RPMI7951 (cell line): Measurements from ENCODE around the gene LCN15. TPM values are rescaled to one million over a fixed set of nuclear protein-coding genes. Genes with fewer than 3 reads are reported as not detected.
"Not testable (repeated sequence)": the region's sequence is repeated elsewhere in the genome, so short reads cannot be mapped to it uniquely, and the experiment has no call there.

Experiments used
- DNase-seq: peaks from one replicate; pipeline ENCODE4 v3.0.0-alpha.2; 2012; ENCODE audit warnings: low read depth
- total RNA-seq: library from RNA; depleted of rRNA; stranded (reverse); fragments of >200 nt; shearing (Covaris generic); gene quantifications from 2 replicates; pipeline ENCODE4 v1.2.3, GENCODE V29; 2014

LCN15 gene
- total RNA-seq, 1 experiment from 2014 or later: not detected

DNA sequence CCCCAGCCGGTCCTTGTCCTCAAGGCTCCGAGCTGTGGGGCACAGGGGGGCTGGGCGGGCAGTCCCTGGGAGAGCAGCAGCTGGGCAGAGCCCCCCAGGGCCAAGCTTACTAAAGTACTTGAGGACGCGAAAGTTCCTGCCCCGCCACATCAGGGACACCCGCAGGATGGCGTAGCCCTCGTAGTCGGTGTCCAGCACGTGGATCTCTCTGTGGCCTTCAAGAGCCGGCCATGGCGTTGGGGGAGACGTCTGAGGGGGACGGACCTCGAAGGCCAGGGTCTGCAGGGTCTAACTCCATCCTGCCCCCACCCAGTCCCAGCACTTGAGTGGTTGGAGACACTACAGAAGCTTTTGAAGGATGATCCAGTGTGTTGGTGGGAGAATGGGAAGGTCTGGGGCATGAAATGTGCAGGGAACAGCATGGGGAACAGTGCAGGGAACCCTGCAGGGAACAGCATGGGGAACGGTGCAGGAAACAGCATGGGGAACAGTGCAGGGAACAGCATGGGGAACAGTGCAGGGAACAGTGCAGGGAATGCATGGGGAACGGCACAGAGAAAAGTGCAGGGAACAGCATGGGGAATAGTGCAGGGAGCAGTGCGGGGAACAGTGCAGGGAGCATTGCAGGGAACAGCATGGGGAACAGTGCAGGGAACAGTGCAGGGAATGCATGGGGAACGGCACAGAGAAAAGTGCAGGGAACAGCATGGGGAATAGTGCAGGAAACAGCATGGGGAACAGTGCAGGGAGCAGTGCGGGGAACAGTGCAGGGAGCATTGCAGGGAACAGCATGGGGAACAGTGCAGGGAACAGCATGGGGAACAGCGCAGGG, 8.8 kb downstream of the LCN15 start:
- not testable (repeated sequence) for DNase-seq

DNA sequence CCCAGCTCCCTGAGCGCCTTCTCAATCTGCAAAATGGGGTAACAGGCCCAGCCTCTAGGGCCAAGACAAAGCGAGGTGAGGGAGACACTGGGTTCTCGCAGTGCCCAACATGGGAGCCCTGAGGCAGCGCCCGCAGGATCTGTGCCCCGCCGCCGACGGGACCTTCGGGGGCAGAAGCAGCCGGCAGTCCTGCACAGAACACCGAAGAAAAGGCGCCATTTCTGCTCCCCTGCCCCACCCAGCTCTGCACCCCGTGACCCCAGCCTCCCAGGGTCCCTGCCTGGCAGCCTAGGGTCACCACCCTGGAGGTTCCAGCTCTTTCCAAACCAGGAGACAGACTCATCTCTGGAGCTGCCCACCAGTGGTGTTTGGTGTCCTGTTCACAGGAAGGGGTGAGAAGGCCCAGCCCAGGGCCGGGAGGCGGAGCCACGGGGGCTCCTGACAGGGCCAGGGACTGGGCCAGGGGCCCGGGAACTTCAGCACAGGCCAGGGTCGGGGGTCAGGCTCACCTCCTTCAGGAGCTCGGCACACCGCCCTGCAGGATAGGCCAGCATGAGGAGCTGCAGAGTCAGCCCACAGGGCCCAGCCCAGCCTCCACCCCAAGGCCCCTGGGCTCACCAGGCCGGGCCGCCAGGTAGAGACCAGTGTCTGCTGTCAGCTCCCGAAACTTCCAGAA, 9.6 kb downstream of the LCN15 start:
- DNase-seq: no peak

DNA sequence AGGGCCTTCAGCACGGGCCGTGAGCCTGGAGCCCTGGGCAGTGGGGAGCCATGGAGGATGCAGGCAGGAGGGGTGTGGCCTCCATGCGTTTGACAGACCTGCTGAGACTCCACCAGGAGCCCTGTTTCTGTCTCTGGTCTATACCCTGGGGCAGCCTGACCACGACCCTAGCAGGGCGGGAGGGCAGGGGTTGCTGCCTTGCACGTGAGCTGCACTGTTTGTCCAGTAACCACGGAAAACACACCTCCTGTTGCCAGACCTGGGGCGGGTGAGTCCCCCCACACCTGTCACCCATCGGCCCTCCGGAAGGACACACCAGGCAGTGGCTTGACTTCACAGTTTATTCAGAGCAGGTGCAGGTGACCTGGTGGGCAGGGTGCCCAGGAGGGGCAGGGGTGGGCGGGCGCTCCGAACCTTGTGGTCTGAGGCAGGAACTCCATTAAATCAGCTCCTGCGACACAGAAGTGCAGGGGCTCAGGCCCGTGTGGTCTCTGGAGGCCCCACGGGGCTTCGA, 10.2 kb downstream of the LCN15 start:
- DNase-seq: no peak

DNA sequence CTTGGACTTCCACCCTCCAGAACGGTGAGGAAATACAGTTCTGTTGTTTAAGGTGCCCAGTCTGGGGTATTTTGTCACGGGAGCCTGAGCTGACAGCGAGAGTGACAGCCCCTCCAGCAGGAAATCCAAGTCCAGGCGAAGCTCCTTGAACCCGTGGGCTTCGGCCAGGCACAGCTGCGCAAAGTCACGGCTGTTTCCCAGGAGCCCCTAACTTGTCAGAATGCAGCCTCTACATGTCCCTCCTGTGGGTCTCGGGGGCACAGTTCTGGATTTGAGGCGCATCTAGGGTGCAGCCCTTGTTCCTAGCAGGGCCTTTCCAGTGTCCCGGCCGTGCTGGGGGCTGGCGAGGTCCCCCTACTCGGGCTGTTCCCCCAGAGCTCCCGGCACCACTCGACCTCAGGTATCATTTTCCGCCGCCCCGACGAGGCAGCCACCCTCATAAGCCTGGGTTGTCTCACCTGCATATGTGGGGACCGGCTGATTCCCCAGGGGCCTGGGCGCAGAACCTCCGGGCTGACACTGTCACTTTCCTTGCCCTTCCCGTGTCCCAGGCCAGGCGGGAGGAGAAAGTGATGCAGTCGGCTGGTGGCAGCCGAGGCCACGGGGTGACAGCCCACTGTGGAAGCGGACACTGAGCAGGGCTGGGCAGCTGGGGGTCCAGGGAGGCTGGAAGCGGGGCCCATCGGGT, 10.8 kb downstream of the LCN15 start:
- no peak for DNase-seq

DNA sequence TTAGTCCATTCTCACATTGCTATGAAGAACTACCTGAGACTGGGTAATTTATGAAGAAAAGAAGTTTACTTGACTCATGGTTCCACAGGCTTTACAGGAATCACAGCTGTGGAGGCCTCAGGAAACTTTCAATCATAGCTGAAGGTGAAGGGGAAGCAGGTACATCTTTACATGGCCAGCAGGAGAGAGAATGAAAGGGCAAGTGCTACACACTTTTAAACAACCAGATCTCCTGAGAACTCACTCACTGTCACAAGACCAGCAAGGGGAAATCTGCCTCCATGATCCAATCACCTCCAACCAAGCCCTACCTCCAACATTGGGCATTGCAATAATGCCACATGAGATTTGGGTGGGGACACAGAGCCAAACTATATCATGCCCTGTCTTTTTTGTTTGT, 12.5 kb downstream of the LCN15 start:
- no peak for DNase-seq

DNA sequence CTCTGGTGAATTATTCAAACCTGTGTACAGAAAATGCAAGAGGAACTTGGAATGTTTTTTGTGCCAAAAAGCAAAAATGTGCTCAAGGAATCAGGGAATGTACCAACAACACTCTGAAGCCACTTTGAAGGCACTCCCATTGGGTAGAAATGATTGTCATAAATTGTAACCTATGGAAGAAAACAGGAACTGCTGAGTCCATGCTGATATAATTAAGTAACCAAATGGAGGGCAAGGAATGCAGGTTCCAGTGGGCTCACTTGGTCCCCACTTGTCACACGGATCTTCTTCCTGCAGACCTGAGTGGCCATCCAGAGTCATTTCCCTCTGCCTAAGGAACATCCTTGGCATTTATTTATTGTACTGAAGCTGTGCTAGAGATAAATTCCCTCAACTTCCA, 13.1 kb downstream of the LCN15 start:
- no peak for DNase-seq

DNA sequence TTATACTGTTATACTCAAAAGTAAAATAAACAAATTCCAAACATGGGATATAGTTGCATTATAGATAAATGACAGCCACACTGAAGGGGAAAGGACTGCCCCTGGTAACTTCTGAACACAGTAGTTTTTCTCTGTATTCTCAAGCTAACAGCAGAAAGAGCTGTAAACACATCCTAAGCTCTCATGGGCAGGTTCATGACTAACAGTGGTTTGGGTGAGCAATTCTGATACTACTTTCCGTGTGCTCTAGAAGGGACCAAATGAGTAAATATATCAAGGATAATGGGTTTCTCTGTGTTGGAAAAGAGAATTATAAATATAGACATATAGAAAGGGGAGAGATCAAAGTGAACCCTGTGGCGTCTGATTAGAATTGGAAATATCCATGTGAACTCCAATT, 13.8 kb downstream of the LCN15 start:
- no peak for DNase-seq

DNA sequence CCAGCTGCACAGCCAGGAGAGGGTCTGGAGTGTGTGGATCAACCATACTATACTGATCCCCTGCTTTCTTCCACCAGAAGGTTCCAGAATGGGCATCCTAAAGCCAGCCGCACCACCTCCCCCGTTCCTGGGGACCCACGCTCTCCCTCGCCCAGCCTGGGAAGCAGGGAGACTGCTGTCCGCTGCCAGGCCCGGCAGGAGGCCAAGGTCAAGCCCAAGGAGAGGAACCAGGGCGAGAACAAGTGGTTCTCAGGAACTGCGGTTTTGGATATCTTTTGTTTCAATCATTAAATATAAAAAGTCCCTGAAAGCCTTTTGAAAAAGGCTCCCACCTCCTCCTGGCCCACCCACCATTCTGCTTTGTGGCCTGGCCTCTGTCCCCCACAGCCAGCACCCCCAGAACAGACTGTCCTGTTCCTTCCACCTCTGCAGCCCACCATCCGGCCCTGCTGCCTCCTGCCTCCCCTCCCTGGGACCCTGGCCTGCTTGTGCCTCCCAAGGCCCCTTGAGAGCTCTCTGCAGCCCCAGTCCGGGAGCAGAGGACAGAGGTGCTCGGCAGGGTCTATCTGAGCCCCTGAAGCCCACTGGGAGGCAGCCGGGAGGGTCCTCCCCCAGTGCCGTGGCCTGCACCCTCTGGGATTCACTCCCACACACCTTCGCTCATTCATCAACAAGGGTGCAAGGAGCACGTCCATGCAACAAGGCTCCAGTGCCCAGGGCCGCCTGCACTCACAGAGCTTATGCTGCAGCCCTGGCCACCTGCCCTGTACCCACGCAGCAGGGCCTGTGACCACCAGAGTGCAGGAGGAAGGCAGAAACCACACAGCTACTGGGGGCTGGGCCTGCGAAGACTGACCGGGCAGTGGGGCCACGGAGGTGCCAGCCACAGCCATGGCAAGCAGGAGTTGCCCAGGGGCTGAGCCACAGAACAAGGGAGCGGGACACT, 15.4 kb downstream of the LCN15 start:
- no peak for DNase-seq

DNA sequence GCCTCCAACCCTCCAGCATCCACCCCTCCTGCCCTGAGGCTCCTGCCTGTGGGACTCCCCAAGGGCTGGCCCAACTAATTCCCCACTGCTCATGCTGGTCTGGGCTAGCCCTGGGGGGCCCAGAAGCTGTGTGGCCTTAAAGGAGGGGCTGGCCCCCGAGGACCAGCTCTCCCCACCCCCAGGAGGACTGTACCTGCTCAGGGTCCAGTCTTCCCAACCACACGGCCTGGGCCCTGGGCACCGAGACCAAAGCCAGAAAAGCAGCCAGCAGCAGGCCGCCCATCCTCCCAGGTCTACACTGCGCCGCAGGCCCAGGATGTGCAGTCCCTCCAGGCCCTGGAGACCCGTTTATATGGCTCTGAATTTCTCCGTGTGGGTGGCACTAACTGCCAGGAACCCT, 16.1 kb downstream of the LCN15 start, which contains the start of gene LCN6:
TSS of gene LCN6 (minus strand) at position 325 of the 400 bp plus-strand sequence. CDS start at position 283, 42 bp downstream.
- no peak for DNase-seq

DNA sequence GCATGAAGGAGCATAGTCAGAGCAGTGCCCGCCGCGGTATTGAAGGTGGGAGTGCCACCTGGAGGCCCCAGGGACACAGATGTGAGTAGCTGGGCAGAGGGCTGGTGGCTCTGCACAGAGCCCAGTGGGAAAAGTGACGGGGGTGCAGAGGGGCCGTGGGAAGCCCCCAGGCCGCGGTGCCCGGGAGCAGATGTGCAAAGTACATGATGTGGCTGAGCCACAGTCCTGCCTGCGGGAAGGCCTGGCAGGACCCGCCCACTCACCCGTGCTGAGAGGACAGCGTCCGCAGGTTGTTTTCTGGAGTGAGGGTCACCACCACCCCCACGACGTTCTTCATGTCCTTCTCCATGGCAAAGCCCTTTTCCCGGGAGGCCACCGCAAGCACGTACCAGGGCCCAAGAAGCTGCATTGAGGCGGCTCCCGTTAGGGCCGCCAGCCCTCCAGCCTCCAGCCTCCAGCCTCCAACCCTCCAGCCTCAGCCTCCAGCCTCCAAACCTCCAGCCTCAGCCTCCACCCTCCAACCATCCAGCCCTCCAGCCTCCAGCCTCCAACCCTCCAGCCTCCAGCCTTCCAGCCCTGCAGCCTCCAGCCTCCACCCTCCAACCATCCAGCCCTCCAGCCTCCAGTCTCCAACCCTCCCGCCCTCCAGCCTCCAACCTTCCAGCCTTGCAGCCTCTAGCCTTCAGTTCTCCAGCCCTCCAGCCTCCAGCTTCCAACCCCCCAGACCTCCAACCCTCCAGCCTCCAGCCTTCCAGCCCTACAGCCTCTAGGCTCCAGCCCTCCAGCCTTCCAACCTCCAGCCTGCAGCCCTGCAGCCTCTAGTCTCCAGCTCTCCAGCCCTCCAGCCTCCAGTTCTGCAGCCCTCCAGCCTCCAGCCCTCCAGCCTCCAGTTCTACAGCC, 16.9 kb downstream of the LCN15 start:
- DNase-seq: no peak

DNA sequence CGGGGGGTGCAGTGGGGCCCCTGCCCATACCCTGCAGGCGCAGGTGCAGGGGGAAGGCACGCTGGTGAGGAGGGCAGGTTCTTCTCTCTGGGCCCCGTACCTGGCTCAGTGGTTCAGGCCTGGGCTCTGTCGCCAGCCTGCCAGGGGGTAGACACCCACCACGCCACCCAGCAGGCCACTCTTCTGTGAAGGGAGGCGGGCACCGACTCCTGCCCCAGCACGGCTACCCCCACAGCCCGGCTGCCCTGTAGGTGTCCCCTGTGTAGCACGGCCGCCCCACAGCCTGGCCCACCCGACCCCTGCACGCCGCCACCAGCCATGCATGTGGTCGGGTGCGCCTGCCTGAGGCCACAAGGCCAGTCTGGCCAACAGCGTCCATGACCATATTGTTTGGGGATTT, 17.7 kb downstream of the LCN15 start:
- DNase-seq: no peak

DNA sequence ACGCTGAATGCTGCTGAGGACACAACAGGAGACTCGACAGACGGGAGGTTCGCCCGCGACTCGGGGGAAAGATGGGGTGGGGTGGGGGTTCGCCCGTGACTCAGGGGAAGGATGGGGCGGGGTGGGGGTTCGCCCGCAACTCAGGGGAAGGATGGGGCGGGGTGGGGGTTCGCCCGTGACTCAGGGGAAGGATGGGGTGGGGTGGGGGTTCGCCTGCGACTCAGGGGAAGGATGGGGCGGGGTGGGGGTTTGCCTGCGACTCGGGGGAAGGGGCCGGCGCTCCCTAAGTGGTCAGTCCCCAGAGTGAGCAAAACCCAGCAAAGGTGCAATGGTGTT, 18.2 kb downstream of the LCN15 start:
- DNase-seq: no peak

DNA sequence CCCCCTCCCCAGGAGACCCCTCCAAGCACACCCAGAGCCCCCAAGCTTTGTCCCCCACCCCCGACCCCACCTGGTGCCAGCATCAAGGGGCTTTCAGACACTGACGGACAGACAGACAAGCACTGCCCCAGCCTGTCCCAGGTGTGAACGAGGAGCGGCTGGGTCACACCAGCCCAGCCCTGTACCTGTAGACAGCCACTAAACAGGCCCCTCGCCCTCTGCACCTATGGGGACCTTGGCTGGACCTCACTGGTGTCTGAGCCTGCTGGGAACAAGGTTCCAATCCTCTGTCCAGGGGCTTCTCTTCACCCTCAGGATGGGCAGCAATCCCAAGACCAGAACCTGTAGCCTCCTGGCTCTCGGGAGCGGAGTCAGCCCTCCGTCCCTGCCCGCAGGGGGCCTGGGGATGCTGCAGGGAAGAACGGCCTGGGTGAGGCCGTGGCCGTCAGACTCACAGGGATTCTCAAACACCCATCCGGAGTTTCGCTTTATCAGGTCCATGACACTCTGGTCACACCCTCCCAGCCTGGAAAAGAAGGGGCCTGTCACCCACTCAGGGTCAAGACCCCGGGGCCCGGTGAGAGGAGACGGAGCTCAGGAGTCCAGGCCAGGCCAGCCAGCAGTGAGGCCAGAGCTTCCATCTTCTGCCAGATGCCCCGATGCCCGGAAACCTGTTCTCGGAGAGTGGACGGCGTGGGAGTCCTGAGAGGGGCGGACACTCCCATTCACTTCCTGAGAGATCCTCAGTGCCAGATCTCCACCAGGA, 18.7 kb downstream of the LCN15 start:
- no peak for DNase-seq

DNA sequence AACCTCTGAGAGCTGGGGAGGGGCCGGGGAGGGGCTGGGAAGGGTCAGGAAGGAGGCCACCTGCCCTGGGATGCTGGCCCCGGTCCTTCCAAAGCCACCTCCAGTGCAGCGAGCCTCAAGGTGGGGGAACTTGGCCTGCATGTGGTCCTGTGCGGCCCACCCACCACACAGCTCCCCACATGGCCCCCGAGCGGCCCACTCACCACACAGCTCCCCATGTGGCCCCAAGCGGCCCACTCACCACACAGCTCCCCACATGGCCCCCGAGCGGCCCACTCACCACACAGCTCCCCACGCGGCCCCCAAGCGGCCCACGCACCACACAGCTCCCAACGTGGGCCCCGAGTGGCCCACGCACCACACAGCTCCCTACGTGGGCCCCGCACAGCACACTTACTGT, 19.5 kb downstream of the LCN15 start:
- no peak for DNase-seq

DNA sequence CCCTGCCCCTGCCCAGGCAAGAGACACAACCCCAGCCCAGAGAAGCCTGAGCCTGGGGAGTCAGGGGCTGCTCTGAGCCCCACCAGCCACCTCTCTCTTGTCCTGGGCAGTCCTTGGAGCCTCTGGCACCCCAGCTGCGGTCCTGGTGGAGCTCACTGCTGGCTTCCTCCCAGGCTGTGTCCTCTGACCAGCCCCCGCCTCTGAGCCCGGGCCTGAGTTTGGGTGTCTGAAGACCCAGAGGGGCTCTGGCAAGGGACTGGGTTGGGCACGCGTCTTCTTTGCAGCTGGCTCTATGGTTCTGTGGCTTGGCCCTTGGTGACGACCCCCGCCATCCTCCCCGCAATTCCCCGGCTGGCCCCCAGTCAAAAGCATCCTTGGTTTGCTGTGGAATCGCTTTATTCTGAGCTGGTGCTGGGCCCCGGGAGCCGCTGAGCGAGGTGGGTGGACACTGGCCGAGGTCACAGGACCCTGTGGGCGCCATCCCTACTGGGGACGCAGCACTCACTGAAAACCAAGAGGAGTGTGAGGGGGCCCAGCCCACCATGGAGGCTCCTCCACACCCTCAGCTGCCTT, 20.6 kb downstream of the LCN15 start:
- no peak for DNase-seq

DNA sequence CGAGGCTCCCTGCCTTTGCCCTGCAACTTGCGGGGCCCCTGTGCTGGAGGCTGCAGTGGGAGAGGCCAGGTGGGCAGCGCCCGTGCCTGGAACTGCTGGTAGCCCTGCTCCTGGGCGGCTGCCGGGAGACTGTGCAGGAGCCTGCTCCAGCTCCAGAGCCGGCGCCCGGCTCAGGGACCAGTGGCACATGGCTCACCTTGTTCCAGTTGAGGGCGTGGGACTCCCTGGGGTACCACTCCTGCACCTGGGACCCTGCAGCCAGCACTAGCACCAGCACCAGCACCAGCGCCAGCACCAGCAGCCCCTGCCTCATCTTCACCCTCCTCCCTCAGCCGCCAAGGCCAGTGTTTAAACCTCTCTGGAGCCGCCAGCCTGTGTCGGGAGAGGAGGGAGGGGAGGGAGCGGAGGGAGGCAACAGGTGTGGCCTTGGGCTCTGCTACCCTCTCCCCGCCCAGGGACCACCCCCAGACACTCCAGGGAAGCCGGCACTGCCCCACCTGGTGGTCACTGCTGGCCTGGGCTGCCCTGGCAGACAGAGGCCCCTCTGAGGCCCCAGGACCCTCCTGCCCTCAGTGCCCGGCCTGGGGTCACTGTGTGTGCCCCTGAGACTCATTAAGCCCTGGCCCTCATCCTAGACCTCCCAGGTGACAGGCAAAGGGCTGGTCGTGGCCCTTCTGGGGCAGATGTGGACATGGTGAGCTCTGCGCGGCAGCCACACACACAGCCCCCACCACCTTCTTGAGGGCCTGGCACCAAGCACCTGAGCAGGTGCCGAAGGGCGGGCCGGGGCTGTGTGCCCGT, 21.5 kb downstream of the LCN15 start, which contains the start of gene LCN10:
TSS of gene LCN10 (minus strand) at position 350 of the 801 bp plus-strand sequence. CDS start at position 313, 37 bp downstream.
- no peak for DNase-seq

DNA sequence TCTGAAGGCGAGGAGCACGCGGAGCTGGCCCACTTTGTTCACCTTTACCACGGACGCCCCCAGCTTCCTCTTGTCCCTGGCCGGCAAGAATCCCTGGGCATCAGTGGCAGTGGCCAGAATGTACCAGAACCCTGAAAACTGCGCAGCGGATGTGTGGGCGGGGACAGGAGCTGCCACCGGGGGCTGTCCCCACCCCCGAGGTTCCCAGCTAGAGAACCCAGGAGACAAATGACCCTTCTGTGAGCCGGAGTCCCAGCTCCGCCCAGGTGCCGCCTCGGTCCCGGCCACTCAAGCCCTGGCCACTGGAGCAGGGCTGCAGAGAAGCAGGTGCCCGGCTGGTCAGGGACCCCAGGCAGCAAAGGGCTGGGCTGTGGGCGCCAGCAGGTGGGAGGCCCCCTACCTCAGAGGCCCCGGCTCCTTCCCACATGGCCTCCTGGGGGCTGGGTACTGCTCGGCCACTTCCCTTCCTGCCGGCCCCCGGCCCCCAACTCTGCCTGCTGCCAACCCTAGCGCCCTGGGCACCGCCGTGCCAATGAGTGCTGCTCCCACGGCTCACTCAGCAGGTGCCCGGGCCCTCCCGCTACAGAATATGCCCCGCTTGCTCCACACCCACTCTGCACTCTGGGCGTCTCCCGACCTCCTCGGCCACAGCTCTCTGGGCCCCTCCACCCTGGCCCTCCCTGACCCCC, 22.3 kb downstream of the LCN15 start:
- no peak for DNase-seq
